Measurements from ENCODE around the gene HTR5A.

HTR5A gene

DNA sequence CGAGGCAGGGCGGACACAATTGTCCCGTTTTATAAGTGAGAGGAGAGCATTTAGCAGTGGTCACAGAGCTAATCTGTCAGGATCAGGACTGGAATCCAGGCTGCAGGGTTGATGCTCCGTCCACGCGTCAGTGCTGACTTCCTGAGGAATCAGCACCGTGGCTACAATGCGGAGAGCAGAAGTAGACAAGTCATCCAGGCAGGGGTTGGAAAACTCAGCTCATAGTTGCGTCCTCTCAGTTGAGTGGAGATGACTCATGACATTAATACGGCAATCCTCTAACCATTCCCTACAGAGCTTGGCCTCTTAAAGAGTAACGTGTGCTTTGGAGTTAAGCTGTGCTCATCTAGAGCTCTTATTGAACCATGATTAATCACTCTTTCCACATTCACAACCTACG, 17.1 kb upstream of the HTR5A start:
- no peaks in the 10 kb centered on the region for H3K9me3 ChIP-seq (ENCODE audit: control insufficient read depth, low read length)
- H3K36me3 ChIP-seq (ENCODE audit: control insufficient read depth, insufficient read depth, low read length): no peaks in the 10 kb centered on the region
- H3K4me1 ChIP-seq (ENCODE audit: control insufficient read depth, insufficient read depth, low read length): no peaks in the 10 kb centered on the region
- no peak overlapping the region for H3K27ac ChIP-seq (ENCODE audit: insufficient read depth, low read depth, low read length, poor library complexity, severe bottlenecking)
- H3K4me3 ChIP-seq (ENCODE audit: insufficient read depth, low read depth, low read length): no peak overlapping the region
- no peaks in the 10 kb centered on the region for H3K27me3 ChIP-seq (ENCODE audit: control insufficient read depth, insufficient read depth, low read length, poor library complexity, severe bottlenecking)
- 90 to 92% methylated on average over 12 of the region's 12 CpGs for WGBS, 2 experiments

DNA sequence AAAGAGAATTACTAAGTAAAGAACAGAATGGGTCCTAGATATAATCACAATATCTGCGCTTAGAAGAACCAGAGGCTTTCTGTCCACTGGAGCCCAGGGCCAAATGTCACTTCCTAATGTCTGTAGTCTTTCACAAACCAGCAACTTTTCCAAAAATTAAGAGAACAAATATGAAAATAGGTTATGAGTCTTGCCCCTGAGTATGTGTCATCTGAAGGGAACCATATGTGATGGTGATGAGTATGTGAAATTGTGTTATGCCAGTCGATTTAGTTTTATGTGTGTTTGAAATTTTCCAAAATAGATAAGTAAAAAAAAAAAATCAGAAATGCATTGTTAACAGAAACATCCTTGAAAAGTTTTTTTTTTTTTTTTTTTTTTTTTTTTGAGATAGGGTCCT, 15.4 kb upstream of the HTR5A start:
- Histone ChIP-seq H3K27ac (ENCODE audit: insufficient read depth, low read depth, low read length, poor library complexity, severe bottlenecking) (no peak overlapping the region), H3K4me3 (ENCODE audit: insufficient read depth, low read depth, low read length) (no peak overlapping the region), H3K9me3 (ENCODE audit: control insufficient read depth, low read length) (no peaks in the 10 kb centered on the region), H3K36me3 (ENCODE audit: control insufficient read depth, insufficient read depth, low read length) (no peaks in the 10 kb centered on the region), H3K4me1 (ENCODE audit: control insufficient read depth, insufficient read depth, low read length) (no peaks in the 10 kb centered on the region), H3K27me3 (ENCODE audit: control insufficient read depth, insufficient read depth, low read length, poor library complexity, severe bottlenecking) (no peaks in the 10 kb centered on the region)
- 91 to 98% methylated on average over 2 of the region's 2 CpGs for WGBS, 2 experiments

DNA sequence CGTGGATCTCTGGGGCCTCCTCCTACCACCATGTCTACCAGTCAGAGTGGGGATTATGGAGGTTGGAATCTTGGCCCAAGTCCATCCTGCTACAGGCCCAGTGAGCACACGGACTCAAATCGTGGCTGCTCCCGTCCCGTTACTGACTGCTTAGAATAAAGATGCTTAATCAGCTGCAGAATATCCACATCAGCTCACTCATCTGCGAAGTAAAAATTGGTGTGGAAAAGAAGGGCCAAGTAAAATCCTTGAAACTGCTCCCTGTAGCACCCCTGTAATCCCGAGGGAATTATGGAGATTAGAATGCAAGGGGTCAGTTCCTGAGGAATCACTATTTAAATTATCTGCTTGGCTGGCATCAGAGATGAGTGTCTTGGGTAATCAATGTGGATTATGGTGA, 13.0 kb upstream of the HTR5A start:
- Histone ChIP-seq H3K27me3 (ENCODE audit: control insufficient read depth, insufficient read depth, low read length, poor library complexity, severe bottlenecking) (no peaks in the 10 kb centered on the region), H3K4me3 (ENCODE audit: insufficient read depth, low read depth, low read length) (no peak overlapping the region), H3K36me3 (ENCODE audit: control insufficient read depth, insufficient read depth, low read length) (no peaks in the 10 kb centered on the region), H3K27ac (ENCODE audit: insufficient read depth, low read depth, low read length, poor library complexity, severe bottlenecking) (no peak overlapping the region), H3K9me3 (ENCODE audit: control insufficient read depth, low read length) (no peaks in the 10 kb centered on the region), H3K4me1 (ENCODE audit: control insufficient read depth, insufficient read depth, low read length) (no peaks in the 10 kb centered on the region)
- WGBS, 2 experiments: 88 to 94% methylated on average over 7 of the region's 7 CpGs

DNA sequence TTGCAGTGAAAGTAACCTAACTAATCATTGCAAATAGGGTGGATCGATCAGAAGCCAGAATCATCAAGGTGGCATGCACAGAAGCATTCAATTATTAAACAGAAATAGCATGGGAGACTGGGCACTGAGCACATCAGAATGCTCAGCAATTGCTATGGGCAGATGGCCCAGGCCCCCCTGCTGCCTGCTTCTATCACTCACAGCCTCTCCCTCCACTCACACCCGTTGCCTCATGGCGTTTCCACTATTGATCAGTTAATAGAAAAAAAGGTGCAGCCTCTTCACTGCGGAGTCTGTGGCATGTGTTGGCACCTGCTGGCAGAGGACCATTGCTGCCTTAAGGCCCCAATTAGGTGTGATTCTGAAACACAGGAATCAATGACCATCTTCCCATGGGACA, 11.2 kb upstream of the HTR5A start:
- no peaks in the 10 kb centered on the region for H3K36me3 ChIP-seq (ENCODE audit: control insufficient read depth, insufficient read depth, low read length)
- no peak overlapping the region for H3K4me3 ChIP-seq (ENCODE audit: insufficient read depth, low read depth, low read length)
- H3K27ac ChIP-seq (ENCODE audit: insufficient read depth, low read depth, low read length, poor library complexity, severe bottlenecking): no peak overlapping the region
- no peaks in the 10 kb centered on the region for H3K4me1 ChIP-seq (ENCODE audit: control insufficient read depth, insufficient read depth, low read length)
- no peaks in the 10 kb centered on the region for H3K27me3 ChIP-seq (ENCODE audit: control insufficient read depth, insufficient read depth, low read length, poor library complexity, severe bottlenecking)
- H3K9me3 ChIP-seq (ENCODE audit: control insufficient read depth, low read length): no peaks in the 10 kb centered on the region
- WGBS, 2 experiments: 93 to 94% methylated on average over 4 of the region's 4 CpGs

DNA sequence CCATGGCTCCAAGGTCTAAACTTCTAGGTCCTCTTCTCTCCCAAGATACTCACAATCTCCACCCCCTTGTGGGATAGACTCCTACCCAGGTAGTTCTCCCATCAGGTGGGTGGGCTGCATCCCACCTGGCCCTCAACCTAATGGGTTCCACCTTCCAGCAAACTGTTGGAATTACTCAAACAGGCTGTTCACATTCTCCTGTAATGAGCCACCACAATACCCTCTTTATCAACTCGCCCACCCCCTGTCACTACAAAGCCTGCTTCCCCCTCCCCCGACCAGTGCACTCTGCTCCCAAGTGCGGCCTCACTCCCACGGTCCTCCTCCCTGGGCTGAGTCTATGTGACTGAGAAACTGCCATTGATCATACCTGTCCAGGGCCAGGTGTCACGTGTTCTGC, 10.4 kb upstream of the HTR5A start:
- 81 to 86% methylated on average over 5 of the region's 5 CpGs for WGBS, 2 experiments
- no peaks in the 10 kb centered on the region for H3K36me3 ChIP-seq (ENCODE audit: control insufficient read depth, insufficient read depth, low read length)
- H3K9me3 ChIP-seq (ENCODE audit: control insufficient read depth, low read length): no peaks in the 10 kb centered on the region
- no peak overlapping the region for H3K27ac ChIP-seq (ENCODE audit: insufficient read depth, low read depth, low read length, poor library complexity, severe bottlenecking)
- no peak overlapping the region for H3K4me3 ChIP-seq (ENCODE audit: insufficient read depth, low read depth, low read length)
- no peaks in the 10 kb centered on the region for H3K27me3 ChIP-seq (ENCODE audit: control insufficient read depth, insufficient read depth, low read length, poor library complexity, severe bottlenecking)
- no peaks in the 10 kb centered on the region for H3K4me1 ChIP-seq (ENCODE audit: control insufficient read depth, insufficient read depth, low read length)

DNA sequence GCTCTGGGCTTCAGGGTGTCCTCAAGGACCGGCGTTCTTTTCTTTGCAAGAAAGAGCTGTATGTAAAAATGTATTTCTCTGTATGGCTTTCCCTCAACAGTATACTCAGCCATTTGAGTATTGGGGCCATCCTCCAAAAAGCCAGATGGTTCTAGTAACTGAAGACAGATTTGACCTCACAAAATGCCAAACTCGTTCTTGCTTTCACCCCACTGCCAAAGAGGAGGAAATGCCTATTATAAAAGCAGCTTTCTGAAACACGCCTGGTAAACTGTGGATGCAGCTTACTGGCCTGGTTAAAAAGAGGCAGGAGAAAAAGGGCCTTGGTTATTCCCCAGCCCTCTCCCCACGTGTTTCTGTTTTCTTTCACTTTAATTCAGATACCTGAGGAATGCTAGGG, 7.7 kb upstream of the HTR5A start:
- WGBS, 2 experiments: 61 to 65% methylated on average over 5 of the region's 5 CpGs
- no peaks in the 10 kb centered on the region for H3K27me3 ChIP-seq (ENCODE audit: control insufficient read depth, insufficient read depth, low read length, poor library complexity, severe bottlenecking)
- no peak overlapping the region for H3K4me3 ChIP-seq (ENCODE audit: insufficient read depth, low read depth, low read length)
- H3K27ac ChIP-seq (ENCODE audit: insufficient read depth, low read depth, low read length, poor library complexity, severe bottlenecking): no peak overlapping the region
- no peaks in the 10 kb centered on the region for H3K36me3 ChIP-seq (ENCODE audit: control insufficient read depth, insufficient read depth, low read length)
- no peaks in the 10 kb centered on the region for H3K9me3 ChIP-seq (ENCODE audit: control insufficient read depth, low read length)
- no peaks in the 10 kb centered on the region for H3K4me1 ChIP-seq (ENCODE audit: control insufficient read depth, insufficient read depth, low read length)

DNA sequence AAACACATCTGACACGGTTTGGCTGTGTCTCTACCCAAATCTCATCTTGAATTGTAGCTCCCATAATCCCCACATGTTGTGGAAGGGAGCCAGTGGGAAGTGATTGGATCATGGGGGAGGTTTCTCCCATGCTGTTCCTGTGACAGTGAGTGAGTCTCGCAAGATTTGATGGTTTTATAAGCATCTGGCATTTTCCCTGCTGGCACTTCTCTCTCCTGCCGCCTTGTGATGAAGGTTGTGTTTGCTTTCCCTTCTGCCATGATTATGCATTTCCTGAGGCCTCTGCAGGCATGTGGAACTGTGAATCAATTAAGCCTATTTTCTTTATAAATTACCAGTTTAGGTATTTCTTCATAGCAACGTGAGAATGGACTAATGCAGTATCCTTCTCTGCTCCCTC, 5.9 kb upstream of the HTR5A start:
- Histone ChIP-seq H3K36me3 (ENCODE audit: control insufficient read depth, insufficient read depth, low read length) (no peaks in the 10 kb centered on the region), H3K9me3 (ENCODE audit: control insufficient read depth, low read length) (no peaks in the 10 kb centered on the region), H3K27ac (ENCODE audit: insufficient read depth, low read depth, low read length, poor library complexity, severe bottlenecking) (no peak overlapping the region), H3K4me3 (ENCODE audit: insufficient read depth, low read depth, low read length) (no peak overlapping the region), H3K27me3 (ENCODE audit: control insufficient read depth, insufficient read depth, low read length, poor library complexity, severe bottlenecking) (no peaks in the 10 kb centered on the region), H3K4me1 (ENCODE audit: control insufficient read depth, insufficient read depth, low read length) (no peaks in the 10 kb centered on the region)
- 75 to 90% methylated on average over 3 to 4 of the region's 4 CpGs for WGBS, 2 experiments

DNA sequence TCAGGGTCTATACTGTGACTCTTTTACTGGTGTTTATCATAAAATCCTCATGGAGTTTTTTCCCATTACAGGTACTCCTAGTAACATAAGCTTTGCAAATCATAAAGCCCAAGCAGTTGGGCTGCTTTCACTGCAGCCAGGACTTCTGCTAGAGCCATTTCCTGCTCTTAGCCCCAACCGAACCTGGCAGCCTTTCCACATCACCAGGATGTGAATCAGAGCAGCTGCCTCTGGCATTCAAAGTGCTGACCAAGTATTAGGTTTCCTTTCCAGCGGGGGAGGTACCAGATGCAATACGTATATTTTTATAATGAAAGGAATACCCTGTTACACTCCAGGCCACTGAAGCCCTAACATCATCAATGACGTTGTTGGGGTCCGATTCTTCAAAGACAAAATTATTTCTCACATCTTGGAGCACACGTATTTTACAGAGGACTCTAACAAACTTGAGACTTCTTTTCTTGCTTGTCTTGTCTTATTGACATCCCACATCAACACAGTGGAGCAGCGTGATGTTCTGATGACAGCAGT, 3.6 kb upstream of the HTR5A start:
- no peaks in the 10 kb centered on the region for H3K36me3 ChIP-seq (ENCODE audit: control insufficient read depth, insufficient read depth, low read length)
- H3K27me3 ChIP-seq (ENCODE audit: control insufficient read depth, insufficient read depth, low read length, poor library complexity, severe bottlenecking): peaks cover 15% of the 10 kb centered on the region
- H3K4me3 ChIP-seq (ENCODE audit: insufficient read depth, low read depth, low read length): no peak overlapping the region
- H3K27ac ChIP-seq (ENCODE audit: insufficient read depth, low read depth, low read length, poor library complexity, severe bottlenecking): no peak overlapping the region
- 68 to 73% methylated on average over 7 of the region's 7 CpGs for WGBS, 2 experiments
- H3K9me3 ChIP-seq (ENCODE audit: control insufficient read depth, low read length): no peaks in the 10 kb centered on the region
- H3K4me1 ChIP-seq (ENCODE audit: control insufficient read depth, insufficient read depth, low read length): no peaks in the 10 kb centered on the region

DNA sequence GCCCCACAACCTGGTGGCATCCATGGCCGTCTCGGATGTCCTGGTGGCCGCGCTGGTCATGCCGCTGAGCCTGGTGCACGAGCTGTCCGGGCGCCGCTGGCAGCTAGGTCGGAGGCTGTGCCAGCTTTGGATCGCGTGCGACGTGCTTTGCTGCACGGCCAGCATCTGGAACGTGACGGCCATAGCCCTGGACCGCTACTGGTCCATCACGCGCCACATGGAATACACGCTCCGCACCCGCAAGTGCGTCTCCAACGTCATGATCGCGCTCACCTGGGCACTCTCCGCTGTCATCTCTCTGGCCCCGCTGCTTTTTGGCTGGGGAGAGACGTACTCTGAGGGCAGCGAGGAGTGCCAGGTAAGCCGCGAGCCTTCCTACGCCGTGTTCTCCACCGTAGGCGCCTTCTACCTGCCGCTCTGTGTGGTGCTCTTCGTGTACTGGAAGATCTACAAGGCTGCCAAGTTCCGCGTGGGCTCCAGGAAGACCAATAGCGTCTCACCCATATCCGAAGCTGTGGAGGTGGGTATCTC, 1.1 kb downstream of the HTR5A start:
- H3K36me3 ChIP-seq (ENCODE audit: control insufficient read depth, insufficient read depth, low read length): no peaks in the 10 kb centered on the region
- no peaks in the 10 kb centered on the region for H3K4me1 ChIP-seq (ENCODE audit: control insufficient read depth, insufficient read depth, low read length)
- H3K9me3 ChIP-seq (ENCODE audit: control insufficient read depth, low read length): no peaks in the 10 kb centered on the region
- H3K27me3 ChIP-seq (ENCODE audit: control insufficient read depth, insufficient read depth, low read length, poor library complexity, severe bottlenecking): peaks cover 29% of the 10 kb centered on the region
- H3K27ac ChIP-seq (ENCODE audit: insufficient read depth, low read depth, low read length, poor library complexity, severe bottlenecking): no peak overlapping the region
- 90 to 91% methylated on average over 43 of the region's 43 CpGs for WGBS, 2 experiments
- no peak overlapping the region for H3K4me3 ChIP-seq (ENCODE audit: insufficient read depth, low read depth, low read length)

DNA sequence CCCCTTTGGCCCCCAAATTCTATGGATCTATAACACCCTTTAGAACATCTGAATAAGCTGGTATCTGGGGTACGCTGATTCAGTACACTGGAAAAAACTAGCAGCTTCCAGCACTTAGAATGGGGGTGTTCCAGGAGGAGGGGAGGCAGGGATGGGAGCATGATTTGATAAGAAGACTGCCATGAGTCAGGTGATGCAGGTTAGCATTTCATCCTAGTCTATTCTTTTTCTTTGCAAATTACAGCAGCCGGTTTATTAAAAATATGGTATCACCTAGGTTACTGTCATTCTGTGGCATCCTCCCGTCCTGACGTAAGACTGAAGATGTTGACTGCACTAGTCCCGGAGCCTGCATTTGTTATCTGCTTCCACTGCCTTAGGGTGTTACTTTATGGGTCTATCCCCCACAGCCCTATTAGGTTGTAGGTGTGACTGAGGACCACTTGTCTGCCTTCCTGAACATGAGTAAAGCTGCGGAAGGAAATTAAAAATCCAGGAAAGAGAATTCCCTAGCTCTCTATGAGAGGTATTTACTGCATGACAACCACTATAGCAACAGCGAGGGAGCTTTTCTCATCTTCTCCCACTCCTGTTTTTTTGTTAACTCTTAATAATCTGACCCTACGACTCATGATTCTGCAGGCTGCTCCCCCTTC, 1.9 kb downstream of the HTR5A start:
- no peak overlapping the region for H3K4me3 ChIP-seq (ENCODE audit: insufficient read depth, low read depth, low read length)
- H3K36me3 ChIP-seq (ENCODE audit: control insufficient read depth, insufficient read depth, low read length): no peaks in the 10 kb centered on the region
- H3K9me3 ChIP-seq (ENCODE audit: control insufficient read depth, low read length): no peaks in the 10 kb centered on the region
- no peak overlapping the region for H3K27ac ChIP-seq (ENCODE audit: insufficient read depth, low read depth, low read length, poor library complexity, severe bottlenecking)
- H3K4me1 ChIP-seq (ENCODE audit: control insufficient read depth, insufficient read depth, low read length): no peaks in the 10 kb centered on the region
- 86 to 88% methylated on average over 8 of the region's 8 CpGs for WGBS, 2 experiments
- peaks cover 29% of the 10 kb centered on the region for H3K27me3 ChIP-seq (ENCODE audit: control insufficient read depth, insufficient read depth, low read length, poor library complexity, severe bottlenecking)
